HG03457 (cell line): ENCODE measurements around the gene TMEM91.

ENCODE experiments used
- ATAC-seq: cut with Tn5 transposase; IDR thresholded peaks from one replicate; pipeline ENCODE4 v1.9.1; 2021; ENCODE audit warnings: moderate number of reproducible peaks; ENCODE audit not compliant: unreplicated experiment

TMEM91 gene

GRCh38 chr19:41427647-41428480 lies 51.5 kb downstream of the TMEM91 start:
- ATAC-seq: no peak

- ATAC-seq: no peak
Measured at GRCh38 chr19:41428481-41428859, 52.1 kb downstream of the TMEM91 start.

- no peak for ATAC-seq
Measured at GRCh38 chr19:41430922-41431321, 54.6 kb downstream of the TMEM91 start.

DNA sequence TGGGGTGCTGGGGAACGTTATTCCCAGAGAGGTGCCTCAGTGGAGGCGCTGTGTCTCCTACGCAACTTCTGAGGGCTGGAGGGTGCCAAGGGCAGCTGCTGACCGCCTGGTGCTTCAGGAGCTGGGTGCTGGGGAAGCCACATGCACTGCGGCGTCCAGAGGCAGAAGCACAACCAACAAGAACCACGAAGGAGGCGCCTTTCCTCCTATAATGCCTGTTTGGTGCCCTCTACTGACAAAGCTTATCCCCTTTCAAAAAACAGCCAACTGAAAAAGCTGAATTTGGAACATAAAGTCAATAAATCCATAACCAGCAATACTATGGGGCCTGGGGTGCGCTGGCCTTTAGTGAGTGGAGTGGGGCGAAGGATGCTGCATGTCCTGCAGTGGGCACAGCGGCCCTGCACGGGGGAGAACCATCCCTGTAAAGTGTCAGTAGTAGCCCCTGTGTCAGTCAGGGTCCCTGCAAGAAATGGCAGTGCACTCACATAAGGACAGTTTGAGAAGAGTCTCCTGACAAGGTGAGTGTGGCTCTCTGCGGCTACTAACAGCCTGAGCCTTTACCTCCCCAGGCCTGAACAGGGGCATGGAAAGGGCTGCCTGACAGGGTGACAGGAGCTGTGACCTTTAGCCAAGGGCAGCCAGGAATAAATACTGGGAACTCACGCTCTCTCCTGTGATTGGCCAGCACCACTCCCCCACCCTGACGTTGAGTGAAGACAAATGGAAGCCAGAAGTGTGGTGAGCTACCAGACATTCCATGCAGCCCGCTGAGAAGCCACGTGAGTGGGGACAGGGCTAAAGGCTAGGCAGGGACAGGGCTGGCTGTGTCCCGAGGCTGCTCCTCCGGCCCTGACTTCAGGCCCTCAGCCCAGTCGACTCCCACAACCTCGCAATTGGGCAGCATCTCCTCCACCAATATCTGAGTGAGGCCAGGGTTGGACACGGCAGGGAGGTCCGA lies 55.4 kb downstream of the TMEM91 start:
- no peak for ATAC-seq

DNA sequence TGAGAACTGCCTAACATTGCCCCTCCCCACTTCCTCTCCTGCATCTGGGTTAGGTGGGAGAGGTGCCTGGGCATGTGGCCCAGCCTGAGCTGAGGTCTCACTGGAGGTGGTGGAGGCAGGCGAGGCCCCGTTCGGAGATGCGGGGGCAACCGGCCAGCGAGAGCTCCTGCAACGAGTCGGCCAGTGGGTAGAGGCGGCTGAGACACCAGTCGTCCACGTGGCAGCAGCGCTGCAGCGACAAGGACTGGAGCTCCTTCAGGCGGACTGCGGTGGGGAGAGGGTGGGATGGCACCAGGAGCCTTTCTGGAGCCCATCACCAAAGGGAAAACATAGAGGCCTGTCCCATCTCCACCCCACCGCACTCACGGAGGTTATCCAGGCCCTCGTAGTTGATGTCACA lies 56.8 kb downstream of the TMEM91 start:
- ATAC-seq: no peak
